Activated CD4-positive, alpha-beta T cell treated with anti-CD3 and anti-CD28 coated beads, Interleukin-2, amount 50 U/mL, for 48 hours (primary cell): ENCODE measurements around the gene CSKMT.
"Not testable (repeated sequence)": the region's sequence is repeated elsewhere in the genome, so short reads cannot be mapped to it uniquely, and the experiment has no call there.

Source experiments
- DNase-seq, 2 experiments: peaks; one replicate each; pipeline ENCODE4 v3.0.0-alpha.2; 2020

Gene CSKMT

GRCh38 chr11:62656796-62657429, 8.2 kb upstream of the CSKMT start:
- DNase-seq = no peak

GRCh38 chr11:62664405-62665074, 572 bp upstream of the CSKMT start:
- DNase-seq = peak; percentile 59

- DNase-seq = peak; percentile 60 to 67
Observed at GRCh38 chr11:62665599-62666258, 617 bp downstream of the CSKMT start.

- peak in 1 of 2 experiments; percentile 37 for DNase-seq
Observed at GRCh38 chr11:62666259-62666926, 1.3 kb downstream of the CSKMT start.

- DNase-seq = no peak
Observed at GRCh38 chr11:62667460-62667859, 2.3 kb downstream of the CSKMT start.

GRCh38 chr11:62669420-62670161, 4.5 kb downstream of the CSKMT start:
- no peak for DNase-seq

GRCh38 chr11:62671236-62671607, 6.1 kb downstream of the CSKMT start:
- DNase-seq = no peak

GRCh38 chr11:62671608-62672389, 6.7 kb downstream of the CSKMT start, which contains the start of the genes LBHD1 and UQCC3:
TSS of gene LBHD1 (minus strand) at chr11:62672267. CDS start at chr11:62670031, 2,236 bp downstream.
TSS of gene UQCC3 (plus strand) at chr11:62671673. CDS start at chr11:62671746, 73 bp downstream.
- peak; percentile 76 to 83 for DNase-seq

- no peak for DNase-seq
Observed at GRCh38 chr11:62673196-62673525, 8.0 kb downstream of the CSKMT start.

GRCh38 chr11:62675415-62675814, 10.3 kb downstream of the CSKMT start:
- DNase-seq = not testable (repeated sequence)

- DNase-seq = no peak
Observed at GRCh38 chr11:62676698-62677097, 11.6 kb downstream of the CSKMT start.

GRCh38 chr11:62677156-62677555, 12.0 kb downstream of the CSKMT start:
- no peak for DNase-seq

- DNase-seq = no peak
Observed at GRCh38 chr11:62677714-62678113, 12.6 kb downstream of the CSKMT start.

- no peak for DNase-seq
Observed at GRCh38 chr11:62678433-62678769, 13.3 kb downstream of the CSKMT start.

- peak; percentile 88 to 91 for DNase-seq
Observed at GRCh38 chr11:62678770-62679696, 13.9 kb downstream of the CSKMT start, which contains the start of gene UBXN1. TSS of gene UBXN1 (minus strand) at chr11:62679073. CDS start at chr11:62678923, 150 bp downstream.

- peak in 1 of 2 experiments; percentile 49 for DNase-seq
Observed at GRCh38 chr11:62680825-62681240, 15.7 kb downstream of the CSKMT start.

GRCh38 chr11:62682518-62682917, 17.4 kb downstream of the CSKMT start:
- no peak for DNase-seq

GRCh38 chr11:62687508-62688396, 22.6 kb downstream of the CSKMT start:
- no peak for DNase-seq

- no peak for DNase-seq
Observed at GRCh38 chr11:62688491-62688890, 23.4 kb downstream of the CSKMT start.
